HL-60 (cell line): ENCODE measurements around the gene CDC42EP3.

Source experiments
- DNase-seq, 2 experiments: peaks; one replicate each; pipeline ENCODE4 v3.0.0-alpha.2; 2010 to 2020; ENCODE audit warnings: low read depth in 1 of 2, low spot score in 1 of 2
- H3K27ac ChIP-seq: fragments of 250-450 bp; sonication (Bioruptor Pico); replicated peaks from 2 replicates; pipeline ENCODE4 v1.5.1; 2020; ENCODE audit warnings: mild to moderate bottlenecking, moderate library complexity
- H3K27me3 ChIP-seq: fragments of 250-450 bp; sonication (Bioruptor Pico); 2 replicates; pipeline ENCODE4 v1.5.1; 2021; ENCODE audit warnings: mild to moderate bottlenecking, moderate library complexity; ENCODE audit not compliant: insufficient read depth, poor library complexity, severe bottlenecking
- H3K4me3 ChIP-seq: replicated peaks from 2 replicates; pipeline ENCODE4 v1.5.1; 2011; ENCODE audit warnings: mild to moderate bottlenecking, control low read depth, low read length; ENCODE audit not compliant: insufficient read depth
- GABPA ChIP-seq: IDR thresholded peaks from 2 replicates; pipeline ENCODE4 v1.6.1; 2012; ENCODE audit warnings: low read depth
- POLR2AphosphoS5 ChIP-seq: IDR thresholded peaks from 2 replicates; pipeline ENCODE4 v1.6.1; 2012; ENCODE audit warnings: low read depth
- SPI1 ChIP-seq: IDR thresholded peaks from 2 replicates; pipeline ENCODE4 v1.6.1; 2012; ENCODE audit warnings: low read depth, mild to moderate bottlenecking, borderline replicate concordance
- TF ChIP-seq, protein P1 (sequence below): IDR thresholded peaks from 2 replicates; pipeline ENCODE4 v1.6.1; 2012; ENCODE audit warnings: low read depth; ENCODE audit not compliant: insufficient replicate concordance
- TF ChIP-seq, protein P2 (sequence below): IDR thresholded peaks from one replicate; pipeline ENCODE4 v1.5.1; 2011; ENCODE audit warnings: low read length, control low read depth, inconsistent platforms; ENCODE audit not compliant: insufficient read depth

Gene CDC42EP3

DNA sequence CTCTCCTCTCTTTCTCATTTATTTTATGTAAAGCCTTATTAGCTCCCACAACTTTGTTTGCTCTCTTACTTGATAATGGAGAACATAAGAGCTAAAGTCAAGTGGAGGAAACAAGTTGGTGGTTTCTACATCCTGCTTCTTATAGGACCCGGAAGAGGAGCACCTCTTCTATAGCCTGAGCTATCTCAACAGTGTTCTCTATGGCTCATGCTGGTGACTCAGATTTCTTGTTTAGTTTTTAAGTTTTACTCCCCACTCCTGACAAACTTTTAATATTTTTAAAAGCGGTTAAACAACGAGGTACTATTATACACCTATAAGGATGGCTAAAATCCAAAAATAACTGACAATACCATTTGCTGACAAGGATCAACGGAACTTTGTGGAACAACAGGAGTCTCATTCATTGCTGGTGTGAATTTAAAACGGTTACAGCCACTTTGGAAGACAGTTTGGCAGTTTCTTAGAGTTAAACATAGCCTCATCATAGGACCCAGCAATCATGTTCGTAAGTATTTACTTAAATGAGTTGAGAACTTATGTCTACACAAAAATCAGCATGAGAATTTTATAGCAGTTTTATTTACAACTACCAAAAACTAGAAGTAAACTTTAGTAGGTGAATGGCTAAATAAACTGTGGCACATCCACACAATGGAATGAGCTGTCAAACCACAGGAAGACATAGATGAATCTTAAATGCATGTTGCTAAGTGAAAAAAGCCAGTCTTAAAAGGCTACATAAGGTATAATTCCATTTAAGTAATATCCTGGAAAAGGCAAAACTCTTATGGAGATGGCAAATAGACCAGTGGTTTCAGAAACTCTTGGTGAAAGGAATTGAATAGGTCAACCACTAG, 12.7 kb upstream of the CDC42EP3 start:
- TF ChIP-seq GABPA: no peak
- TF ChIP-seq SPI1: no peak
- TF ChIP-seq, protein P1, sequence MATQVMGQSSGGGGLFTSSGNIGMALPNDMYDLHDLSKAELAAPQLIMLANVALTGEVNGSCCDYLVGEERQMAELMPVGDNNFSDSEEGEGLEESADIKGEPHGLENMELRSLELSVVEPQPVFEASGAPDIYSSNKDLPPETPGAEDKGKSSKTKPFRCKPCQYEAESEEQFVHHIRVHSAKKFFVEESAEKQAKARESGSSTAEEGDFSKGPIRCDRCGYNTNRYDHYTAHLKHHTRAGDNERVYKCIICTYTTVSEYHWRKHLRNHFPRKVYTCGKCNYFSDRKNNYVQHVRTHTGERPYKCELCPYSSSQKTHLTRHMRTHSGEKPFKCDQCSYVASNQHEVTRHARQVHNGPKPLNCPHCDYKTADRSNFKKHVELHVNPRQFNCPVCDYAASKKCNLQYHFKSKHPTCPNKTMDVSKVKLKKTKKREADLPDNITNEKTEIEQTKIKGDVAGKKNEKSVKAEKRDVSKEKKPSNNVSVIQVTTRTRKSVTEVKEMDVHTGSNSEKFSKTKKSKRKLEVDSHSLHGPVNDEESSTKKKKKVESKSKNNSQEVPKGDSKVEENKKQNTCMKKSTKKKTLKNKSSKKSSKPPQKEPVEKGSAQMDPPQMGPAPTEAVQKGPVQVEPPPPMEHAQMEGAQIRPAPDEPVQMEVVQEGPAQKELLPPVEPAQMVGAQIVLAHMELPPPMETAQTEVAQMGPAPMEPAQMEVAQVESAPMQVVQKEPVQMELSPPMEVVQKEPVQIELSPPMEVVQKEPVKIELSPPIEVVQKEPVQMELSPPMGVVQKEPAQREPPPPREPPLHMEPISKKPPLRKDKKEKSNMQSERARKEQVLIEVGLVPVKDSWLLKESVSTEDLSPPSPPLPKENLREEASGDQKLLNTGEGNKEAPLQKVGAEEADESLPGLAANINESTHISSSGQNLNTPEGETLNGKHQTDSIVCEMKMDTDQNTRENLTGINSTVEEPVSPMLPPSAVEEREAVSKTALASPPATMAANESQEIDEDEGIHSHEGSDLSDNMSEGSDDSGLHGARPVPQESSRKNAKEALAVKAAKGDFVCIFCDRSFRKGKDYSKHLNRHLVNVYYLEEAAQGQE: no peak
- TF ChIP-seq, protein P2, sequence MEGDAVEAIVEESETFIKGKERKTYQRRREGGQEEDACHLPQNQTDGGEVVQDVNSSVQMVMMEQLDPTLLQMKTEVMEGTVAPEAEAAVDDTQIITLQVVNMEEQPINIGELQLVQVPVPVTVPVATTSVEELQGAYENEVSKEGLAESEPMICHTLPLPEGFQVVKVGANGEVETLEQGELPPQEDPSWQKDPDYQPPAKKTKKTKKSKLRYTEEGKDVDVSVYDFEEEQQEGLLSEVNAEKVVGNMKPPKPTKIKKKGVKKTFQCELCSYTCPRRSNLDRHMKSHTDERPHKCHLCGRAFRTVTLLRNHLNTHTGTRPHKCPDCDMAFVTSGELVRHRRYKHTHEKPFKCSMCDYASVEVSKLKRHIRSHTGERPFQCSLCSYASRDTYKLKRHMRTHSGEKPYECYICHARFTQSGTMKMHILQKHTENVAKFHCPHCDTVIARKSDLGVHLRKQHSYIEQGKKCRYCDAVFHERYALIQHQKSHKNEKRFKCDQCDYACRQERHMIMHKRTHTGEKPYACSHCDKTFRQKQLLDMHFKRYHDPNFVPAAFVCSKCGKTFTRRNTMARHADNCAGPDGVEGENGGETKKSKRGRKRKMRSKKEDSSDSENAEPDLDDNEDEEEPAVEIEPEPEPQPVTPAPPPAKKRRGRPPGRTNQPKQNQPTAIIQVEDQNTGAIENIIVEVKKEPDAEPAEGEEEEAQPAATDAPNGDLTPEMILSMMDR: no peak
- TF ChIP-seq POLR2AphosphoS5: no peak
- 0 out of 2 replicates have a peak overlapping the region, but pooled peaks have one; percentile 19 for H3K27ac ChIP-seq
- H3K4me3 ChIP-seq: no peak overlapping the region
- no peak for DNase-seq
- H3K27me3 ChIP-seq: no peaks in the 10 kb centered on the region

DNA sequence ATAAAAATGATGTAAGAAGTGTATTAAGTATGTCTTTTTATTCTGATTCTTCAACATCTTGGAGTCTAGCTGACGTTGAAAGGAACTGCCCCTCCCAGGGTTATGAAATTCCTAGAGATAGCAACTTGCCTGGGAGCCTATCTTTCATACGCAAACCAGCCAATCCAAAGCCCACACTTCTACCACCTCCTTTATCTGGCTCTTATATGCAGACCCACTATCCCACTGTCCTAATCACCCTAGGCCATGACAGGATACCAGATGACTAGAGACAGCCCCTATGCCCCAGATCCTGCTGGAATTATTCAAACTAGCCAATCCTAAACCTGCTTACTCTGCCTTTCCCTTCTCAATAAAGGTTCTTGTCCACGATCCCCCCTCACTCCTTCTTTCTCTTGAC, 11.8 kb upstream of the CDC42EP3 start:
- DNase-seq: no peak
- H3K27me3 ChIP-seq: no peaks in the 10 kb centered on the region
- no peak overlapping the region for H3K4me3 ChIP-seq
- no peak overlapping the region for H3K27ac ChIP-seq
- TF ChIP-seq GABPA: no peak
- TF ChIP-seq POLR2AphosphoS5: no peak
- TF ChIP-seq SPI1: no peak
- TF ChIP-seq, protein P2: no peak
- TF ChIP-seq, protein P1: no peak

DNA sequence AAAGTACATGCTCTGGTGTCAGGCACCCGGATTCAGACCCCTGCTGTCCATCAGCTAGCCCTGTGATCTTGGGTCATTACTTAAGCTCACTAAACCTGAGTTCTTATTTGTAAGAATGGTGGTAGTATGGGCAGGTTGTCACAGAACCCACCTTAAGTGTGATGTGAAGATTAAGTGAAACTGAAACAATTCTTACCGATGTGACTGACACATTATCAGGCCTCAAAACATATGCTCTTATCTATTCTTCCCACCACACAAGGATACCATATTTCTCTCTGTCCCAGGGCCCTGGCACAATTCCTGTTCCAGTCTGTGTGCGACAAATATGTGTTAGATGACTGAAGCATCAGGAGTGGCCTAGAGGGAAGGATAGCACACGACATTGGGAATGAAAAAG, 11.0 kb upstream of the CDC42EP3 start:
- DNase-seq: no peak
- H3K27me3 ChIP-seq: no peaks in the 10 kb centered on the region
- TF ChIP-seq GABPA (no peak), POLR2AphosphoS5 (no peak), SPI1 (no peak)
- TF ChIP-seq, protein P1: no peak
- TF ChIP-seq, protein P2: no peak
- no peak overlapping the region for H3K27ac ChIP-seq
- H3K4me3 ChIP-seq: no peak overlapping the region
